Measurements from ENCODE around the gene NSUN7.
A peak's percentile ranks its signal among the peaks of the same experiment; 100 is the strongest.
"Not testable (repeated sequence)": the region's sequence is repeated elsewhere in the genome, so short reads cannot be mapped to it uniquely, and the experiment has no call there.

Gene NSUN7

DNA sequence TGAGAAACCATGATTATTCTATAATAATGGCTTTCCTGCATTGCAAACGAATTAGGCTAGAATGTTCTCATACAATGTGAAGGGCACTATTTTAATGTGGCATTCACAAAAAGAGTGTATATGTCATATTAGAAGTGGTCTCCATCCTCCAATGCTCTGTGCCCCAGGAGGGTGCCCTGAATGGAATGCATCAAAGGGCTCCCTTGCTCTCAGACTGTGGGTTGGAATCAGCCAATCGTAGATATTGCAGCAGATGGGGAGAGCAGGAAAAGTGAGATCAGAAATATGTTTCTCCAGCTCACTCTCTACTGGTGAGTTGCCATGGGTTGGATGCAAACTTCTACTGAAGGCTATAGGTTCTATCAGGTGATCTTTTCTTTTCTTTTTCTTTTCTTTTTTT, 11.9 kb upstream of the NSUN7 start:
- DNase-seq = no peak

DNA sequence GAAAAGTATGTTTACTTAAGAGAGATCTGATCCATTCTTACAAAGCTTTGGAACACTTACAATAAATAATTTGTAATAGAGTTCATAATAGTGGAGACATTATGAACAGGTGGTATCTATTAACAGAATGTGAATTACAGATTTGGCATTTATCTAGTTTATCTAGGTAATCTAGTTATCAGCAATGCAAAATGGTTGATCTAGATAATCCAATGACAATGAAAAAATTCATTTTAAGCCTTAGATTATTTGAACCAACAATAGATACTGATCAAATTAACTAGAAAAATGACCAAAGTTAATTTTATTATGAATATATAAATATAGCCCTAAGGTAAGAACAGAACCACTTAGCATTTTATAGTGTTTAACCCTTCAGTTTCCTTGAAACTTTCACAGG, 10.4 kb upstream of the NSUN7 start:
- DNase-seq = no peak

DNA sequence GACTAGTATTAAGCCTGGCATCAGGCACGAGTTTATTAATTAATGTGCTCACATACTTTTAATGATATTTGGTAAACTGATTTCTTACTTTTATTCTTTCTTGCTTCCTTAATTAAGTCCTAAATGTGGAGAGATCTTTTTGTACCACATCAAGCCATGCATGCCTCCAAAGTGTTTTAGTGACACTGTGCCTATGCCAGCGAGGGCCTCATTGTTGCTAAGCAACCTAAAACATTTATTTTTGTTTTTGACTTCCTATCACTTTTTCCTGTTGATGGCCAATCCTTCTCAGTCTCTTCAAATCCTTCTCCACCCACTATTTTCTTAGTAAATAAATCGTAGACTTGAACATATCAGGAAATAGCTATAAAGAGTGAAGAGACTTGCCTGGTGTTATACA, 5.5 kb upstream of the NSUN7 start:
- no peak for DNase-seq

DNA sequence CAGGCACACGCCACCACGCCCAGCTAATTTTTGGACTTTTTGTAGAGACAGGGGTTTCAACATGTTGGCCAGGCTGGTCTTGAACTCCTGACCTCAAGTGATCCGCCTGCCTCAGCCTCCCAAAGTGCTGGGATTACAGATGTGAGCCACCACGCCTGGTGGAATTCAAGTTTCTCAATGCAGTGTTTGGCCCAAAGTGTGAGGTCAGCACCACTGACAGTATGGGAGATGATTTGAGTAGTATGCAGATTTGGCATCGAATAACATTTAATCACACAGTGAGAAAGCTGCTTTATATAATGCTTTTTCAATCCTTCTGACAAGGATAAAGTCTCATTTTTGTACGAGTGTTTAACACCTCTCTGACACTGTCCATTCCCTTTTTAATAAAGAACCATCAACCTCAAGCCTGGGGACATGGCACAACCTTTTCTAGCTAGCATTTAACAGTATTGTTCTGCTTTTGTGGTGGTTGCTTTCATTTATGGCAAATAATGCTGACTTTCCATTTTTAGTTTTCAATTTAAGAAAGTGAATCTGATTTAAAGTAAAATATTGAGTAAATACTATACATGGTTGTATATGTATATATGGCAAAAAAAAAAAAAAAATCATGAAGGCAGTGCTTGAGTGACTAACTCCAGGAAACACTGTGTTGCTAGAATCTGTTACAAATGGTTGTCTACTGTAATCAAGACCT, 4.3 kb upstream of the NSUN7 start:
- DNase-seq = no peak

DNA sequence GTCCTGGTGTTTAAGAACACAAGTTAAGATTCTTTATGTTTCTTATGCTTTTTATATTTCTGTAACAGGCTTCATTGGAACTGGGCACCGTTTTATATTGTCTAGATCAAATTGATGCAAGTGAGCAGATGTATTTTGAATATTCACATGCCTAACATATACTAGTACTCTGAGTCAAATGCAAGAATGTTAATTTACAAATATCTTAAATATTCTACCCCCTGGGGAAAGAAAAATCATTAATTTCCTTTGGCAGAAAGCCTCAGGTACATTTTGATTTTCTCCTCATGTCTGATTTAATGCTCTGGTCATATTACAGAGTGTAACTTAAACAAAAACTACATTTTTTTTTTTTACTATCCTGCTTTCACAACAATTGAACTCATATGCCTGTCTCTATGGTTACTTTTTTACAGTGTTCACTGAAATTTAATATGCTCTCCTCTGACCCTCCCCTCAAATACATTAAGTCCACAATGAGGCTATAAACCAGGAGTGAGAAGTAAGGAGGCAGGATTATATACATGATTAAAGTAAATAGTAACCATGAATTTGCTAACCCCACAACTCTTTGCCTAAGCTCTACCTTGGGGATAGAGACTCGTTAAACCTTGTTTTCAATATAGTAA, 2.4 kb upstream of the NSUN7 start:
- peak; percentile 51 for DNase-seq

DNA sequence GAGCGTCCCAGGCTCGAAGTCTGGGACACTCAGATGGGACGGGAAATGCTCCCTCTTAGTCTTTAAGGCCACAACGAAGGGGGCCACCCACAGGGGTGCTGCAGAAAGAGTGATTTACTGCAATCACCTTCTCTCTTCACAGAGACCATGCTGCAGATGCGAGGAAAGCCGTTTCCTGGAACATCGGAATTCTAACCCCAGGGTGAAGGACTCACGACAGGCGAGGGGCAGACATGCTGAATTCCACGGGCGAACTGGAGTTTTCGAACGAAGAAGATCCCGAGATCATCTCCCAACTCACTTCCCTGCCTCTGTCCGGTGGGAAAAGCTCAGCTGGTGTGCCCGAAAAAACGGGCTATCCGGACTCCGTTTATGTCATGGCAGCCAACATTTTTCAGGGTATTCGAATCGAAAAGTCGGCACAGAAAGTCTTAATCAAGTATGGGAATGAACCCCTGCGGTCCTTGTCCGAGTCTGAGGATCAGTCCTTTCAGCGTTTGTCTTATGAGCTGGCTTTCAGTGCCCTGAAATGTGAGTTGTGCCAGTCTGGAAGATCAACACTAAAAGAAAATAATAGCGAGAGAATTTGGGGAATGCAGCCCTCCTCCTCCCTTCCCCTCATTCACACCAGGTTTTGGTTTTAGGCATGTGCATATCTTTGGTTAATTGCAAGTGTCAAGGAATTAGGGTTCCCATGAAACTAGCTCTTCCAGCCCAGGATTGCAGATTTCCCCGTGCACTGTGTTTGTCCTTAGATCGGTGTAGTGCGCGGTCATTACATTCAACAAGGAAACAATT, 905 bp downstream of the NSUN7 start:
- peak; percentile 44 for DNase-seq

DNA sequence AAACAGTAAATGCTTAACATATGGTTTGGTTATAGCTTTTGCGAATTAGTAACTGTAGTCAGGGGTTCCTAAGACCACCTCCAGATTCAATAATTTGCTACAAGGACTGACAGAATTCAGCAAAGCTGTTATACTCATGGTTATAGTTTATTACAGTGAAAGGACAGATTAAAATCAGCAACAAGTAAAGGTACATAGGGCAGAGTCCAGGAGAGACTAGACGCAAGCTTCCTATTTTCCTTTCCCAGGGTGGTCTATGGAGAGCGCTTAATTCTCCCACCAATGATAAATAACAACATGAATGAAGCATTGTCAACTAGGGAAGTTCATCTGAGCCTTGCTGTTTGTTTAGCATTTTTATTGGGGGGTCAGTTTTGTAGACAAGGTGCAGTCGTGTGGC, 5.9 kb downstream of the NSUN7 start:
- DNase-seq = no peak

DNA sequence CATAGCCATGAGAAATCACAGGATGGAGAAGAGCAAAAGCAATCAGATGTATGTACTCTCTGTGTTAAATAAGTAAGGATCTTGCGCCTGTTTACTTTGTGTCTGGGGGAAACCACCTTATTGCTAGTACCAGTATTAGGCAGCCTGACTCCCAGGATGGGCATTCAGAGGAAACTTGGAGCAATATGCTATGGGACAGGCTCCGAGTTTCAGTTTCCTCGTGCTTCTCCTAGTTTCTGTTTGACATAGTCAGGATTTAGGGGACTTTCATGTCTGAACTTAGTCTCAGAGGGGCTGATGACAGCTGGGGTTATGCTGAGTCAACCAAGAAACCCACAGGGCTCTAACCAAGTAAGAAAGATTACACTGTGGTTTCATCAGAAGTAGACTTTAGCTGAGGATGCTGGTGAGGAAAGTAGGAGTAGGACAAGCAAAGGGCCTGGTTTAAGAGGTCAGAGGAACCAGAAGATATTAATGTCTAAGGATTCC, 13.5 kb downstream of the NSUN7 start:
- no peak for DNase-seq

DNA sequence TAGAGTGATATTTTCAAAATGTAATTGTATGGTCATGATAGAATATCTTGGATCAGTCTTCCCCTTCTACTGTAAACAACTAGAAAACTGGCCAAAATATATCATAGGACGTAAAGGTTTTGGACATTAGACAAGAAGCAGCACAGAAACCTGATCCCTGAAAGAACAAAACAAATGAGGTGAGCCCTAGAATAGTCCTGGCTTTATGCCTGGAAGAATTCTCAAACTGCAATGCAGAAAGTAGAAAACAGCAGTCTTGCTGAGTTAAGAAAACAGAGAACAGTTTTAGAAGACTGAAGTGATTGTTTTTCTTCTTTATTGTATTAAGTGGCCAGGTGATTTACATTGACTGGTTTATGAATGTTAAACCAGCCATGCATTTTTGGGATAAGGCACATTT, 19.5 kb downstream of the NSUN7 start:
- DNase-seq = no peak

DNA sequence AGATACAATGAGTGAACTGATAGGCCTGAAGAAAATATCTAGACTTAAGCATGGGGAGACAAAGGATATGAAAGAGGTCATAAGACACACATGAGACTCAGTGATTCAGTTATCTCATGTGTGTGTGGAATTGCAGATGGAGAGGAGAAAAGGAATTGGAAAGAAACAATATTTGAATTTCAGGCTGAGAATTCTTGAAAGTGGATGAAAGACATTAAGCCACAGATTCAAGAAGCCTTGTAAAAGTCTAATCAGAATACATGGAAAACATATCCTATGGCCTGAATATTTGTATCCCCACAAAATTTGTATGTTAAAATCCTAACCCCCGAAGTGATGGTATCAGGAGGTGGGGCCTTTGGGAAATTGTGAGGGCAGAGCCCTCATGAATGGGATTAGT, 28.3 kb downstream of the NSUN7 start:
- DNase-seq = no peak

DNA sequence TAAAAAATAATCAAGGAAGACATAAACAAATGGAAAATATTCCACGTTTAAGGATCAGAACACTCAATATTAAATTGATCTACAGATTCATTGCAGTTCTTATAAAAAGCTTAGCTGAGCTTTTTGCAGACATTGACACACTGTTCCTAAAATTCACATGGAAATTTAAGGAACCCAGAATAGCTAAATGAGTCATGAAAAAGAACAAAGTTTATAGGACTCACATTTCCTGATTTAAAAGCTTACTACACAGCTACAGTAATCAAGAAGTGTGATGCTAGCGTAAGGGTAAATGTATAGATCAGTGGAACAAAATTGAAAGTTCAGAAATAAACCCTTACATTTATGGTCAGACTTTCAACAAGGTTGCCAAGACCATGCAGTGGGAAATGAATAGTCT, 33.1 kb downstream of the NSUN7 start:
- no peak for DNase-seq

DNA sequence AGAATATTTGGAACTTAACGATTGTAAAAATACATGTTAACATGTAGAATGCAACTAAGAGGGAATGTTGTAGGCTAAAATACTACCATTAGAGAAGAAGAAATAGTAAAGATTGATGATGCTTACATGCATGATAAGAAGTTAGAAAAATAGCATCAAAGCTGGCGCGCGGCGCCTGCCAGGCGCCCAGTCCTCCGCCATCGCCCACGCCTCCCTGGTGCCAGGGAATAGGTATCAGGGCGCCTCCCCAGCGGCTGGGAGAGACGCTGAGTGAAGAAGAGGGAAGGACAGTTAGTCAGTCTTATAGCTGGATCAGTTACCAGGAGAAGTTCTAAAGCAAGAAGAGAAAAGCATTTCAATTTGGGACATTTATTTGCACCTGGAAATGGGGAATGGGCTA, 36.0 kb downstream of the NSUN7 start:
- no peak for DNase-seq

DNA sequence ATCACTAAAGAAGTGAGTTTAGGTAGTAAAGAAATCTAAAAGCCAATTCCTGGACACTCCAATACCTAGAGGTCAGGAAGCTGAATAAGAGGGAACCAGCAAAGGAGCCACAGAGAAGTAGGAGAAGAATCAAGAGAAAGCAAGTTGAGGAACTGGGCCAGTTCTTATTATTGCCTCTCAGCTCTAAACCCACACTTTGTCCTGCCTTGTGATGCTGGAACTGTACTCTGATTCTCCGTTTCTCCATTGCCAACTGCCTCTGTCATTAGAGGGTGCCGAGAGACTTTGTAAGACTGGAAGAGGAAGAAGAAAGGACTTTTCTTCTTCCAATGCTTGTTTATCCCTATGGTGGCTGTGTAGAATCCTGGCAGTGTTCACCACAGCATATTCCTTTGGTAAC, 38.6 kb downstream of the NSUN7 start:
- DNase-seq = no peak

DNA sequence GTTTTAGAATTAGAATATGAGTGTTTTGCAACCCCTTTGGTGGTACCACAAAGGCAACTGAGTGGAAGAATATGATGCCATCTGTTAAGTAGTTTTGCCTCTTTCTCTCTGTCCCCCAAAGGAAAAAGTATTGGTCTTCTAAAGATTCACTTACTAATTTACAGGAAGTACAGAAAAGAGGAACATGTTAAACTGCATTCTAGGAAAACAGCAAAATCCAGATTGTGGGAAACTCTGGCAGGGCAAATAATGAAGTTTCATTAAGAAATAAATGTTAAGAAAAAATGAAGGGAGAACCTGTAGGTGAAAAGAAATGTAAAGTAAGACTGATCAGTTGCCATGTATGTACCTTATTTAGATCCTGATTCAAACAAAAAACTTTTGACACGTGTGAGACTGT, 39.3 kb downstream of the NSUN7 start:
- DNase-seq = no peak

DNA sequence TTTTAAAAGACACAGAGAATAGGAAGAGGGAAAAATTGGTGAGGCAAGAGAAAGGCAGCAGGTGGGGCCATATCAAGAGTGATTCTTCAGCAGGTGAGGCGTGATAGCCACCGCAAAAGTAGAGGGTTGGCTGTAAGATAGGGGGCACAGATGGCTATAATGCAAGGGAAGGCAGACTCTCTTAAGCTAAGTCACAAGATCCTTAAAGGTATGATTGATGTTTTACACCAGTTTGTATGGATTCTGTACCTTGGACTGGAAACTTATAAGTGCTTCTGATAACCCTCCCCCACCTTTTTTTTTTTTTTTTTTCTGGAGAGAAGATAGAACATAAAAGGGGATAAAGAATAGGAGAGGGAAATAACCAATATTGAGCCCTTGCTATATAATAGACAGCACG, 40.0 kb downstream of the NSUN7 start:
- DNase-seq = no peak

DNA sequence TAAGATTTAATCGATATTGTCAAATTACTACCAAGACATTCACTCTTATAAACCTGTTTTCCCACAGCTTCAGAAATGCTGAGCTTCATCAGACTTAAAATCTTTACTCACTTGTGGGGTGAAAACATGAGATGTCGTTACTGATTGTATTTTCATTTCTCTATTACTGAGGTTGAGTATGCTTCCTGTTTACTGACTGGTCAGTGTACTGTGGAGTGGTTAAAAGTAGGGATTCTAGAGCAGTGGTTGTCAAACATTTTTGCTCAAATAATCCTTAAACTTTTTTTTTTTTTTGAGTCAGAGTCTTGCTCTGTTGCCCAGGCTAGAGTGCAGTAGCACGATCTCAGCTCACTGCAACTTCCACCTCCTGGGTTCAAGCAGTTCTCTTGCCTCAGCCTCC, 50.3 kb downstream of the NSUN7 start:
- no peak for DNase-seq

DNA sequence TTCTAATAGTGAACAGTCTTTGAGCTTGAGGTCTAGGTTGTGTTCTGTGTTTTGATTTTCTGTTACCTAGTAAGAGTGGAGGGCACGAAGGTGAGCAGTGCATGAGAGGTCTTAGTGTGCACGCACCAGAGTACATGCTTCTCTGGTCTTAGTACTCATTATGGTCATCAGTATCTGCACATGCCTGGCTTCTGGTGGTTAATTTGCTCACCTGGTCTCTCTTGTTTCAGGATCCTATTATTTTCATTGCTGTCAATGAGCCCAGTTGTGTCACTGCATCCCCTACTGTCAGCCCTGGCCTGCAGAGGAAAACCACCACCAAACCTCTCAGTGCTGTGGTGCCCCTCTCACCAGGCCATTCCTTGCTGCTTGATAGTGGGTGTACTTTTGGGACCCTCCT, 54.8 kb downstream of the NSUN7 start:
- DNase-seq = peak; percentile 45

DNA sequence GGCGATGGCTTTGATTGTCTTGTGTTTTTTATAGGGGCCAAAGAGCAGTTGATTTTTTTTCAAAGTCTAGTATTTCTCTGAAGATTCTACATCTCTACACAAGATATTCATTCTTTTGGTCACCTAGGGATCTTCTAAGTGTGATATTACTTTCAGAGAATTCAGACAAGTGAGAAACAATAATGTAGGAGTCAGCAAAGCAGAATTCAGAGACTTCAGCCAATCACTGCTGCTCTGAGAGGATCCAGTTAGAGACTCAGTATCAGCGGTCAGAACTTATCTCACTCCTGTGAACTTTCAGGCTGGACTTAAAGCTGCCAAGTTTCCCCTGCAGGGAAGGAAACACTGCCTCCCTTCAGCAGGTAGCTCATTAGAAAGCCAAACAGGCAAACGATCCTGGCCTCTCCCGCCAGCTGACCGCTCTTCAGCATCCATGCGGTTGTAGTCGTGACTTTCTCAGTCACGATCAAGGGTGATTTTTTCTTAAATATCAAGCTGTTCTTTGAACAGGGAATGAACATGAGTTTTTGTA, 59.2 kb downstream of the NSUN7 start:
- DNase-seq = no peak

DNA sequence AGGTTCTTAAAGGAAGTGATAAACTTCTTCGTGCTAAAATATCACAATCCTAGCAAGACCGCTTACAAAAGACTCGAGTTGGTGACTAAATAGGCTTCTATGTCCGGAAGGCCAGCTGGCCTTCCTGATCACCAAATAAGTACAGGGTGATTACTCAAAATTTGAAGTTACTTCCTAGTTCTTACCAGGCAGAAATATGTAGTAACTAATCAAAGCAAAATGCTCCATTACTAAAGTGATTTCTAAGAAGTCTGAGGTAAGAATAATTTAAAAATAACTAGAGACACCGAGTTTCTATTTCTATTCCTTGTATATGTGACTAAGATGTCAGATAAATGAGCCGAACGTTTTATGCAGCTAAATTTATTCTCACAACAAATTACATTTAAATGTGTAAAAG, 62.2 kb downstream of the NSUN7 start:
- DNase-seq = no peak

DNA sequence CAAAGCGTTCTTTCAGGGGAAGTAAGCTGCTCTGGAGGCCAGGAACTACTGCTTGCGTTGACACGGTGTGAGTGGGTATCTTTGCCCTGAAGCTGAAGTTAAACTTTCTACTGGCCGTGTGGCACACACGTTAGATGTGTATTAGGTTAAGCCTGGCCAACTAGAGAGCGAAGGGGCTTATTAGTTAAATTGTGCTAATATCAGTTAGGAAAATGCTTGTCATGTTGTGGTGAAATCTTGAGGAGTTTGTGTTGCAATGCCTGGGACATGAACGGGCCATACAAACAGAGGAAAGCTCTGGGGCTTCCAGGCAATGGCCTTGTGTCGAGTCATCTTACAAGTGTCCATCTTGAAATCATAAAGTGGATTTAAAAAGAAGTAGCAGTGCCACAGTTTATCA, 62.6 kb downstream of the NSUN7 start:
- DNase-seq = no peak

DNA sequence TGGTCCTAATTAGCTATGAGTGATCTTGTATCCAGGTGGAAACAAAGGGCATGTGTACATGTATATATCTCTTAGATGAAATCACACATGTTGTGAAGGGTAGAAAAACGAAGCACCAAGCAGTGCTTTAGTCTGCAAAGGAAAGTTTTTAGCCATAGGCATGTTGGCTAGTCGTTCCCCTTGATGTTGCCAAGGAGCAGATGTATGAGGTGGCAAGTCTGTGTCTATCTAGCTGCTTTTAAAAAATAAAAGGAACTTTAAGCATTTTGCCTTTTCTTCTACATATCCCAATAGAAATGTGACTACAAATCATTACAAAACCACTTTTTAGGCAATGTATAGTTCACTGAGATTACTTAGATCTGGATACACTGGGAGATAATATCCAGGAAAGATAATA, 63.1 kb downstream of the NSUN7 start:
- no peak for DNase-seq

DNA sequence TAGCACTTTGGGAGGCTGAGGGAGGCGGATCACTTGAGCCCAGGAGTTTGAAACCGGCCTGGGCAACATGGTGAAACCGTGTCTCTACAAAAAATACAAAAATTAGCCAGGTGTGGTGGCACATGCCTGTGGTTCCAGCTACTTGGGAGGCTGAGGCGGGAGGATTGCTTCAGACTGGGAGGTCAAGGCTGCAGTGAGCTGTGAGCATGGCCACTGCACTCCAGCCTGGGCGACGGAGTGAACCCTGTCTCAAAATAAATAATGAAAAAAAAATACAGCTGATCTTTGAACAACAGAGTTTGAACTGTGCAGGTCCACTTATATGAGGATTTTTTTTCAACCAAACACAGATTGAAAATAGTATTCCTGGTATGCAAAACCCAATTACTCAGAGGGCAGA, 67.4 kb downstream of the NSUN7 start:
- DNase-seq = not testable (repeated sequence)

DNA sequence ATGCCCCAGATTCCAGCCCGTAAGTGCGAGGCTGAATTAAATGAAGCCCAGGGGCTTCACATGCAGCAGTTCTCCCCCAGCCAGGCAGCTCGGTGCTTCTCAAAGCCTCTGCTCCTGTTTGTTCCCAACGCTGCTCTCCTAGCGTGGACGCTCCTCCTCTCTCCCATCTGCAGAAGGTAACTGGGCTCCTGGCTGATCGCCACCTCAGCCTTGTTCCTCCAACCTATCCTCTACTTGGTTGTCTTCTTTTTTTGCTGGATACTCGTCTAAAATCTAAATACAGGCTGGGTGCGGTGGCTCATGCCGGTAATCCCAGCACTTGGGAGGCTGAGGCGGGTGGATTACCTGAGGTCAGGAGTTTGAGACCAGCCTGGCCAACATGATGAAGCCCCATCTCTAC, 70.3 kb downstream of the NSUN7 start:
- DNase-seq = no peak

Data from NCI-H526 treated with DMSO at 0.1 percent for 48 hours (cell line).